Tibial artery (tissue), 4 donors: ENCODE data around the gene NAGA.

ENCODE experiments used
- DNase-seq, 2 donors: peaks; one replicate each; pipeline ENCODE4 v3.0.0-alpha.2; 2019
- H3K27ac ChIP-seq, 2 donors: fragments of 200-600 bp; sonication (generic) in 1 of 2; 1 replicate in 1 of 2; 2 replicates in 1 of 2; pipeline ENCODE4 v1.5.1; 2018 to 2019; ENCODE audit warnings: mild to moderate bottlenecking in 1 of 2
- H3K27me3 ChIP-seq, 2 donors: fragments of 200-600 bp; sonication (generic) in 1 of 2; one replicate each; pipeline versions ENCODE4 v1.5.1 to v1.6.0; 2016 to 2019
- H3K36me3 ChIP-seq, 3 donors: fragments of 200-600 bp; sonication (generic) in 2 of 3; one replicate each; pipeline ENCODE4 v1.5.1; 2016 to 2019; ENCODE audit warnings: mild to moderate bottlenecking in 2 of 3
- H3K4me1 ChIP-seq, 4 donors: fragments of 200-600 bp; sonication (generic) in 2 of 4; 1 replicate in 3 of 4; 2 replicates in 1 of 4; pipeline ENCODE4 v1.5.1; 2016 to 2019
- H3K4me3 ChIP-seq, 2 donors: fragments of 200-600 bp; sonication (generic) in 1 of 2; 1 replicate in 1 of 2; 2 replicates in 1 of 2; pipeline ENCODE4 v1.5.1; 2018 to 2019; ENCODE audit warnings: mild to moderate bottlenecking in 2 of 2
- H3K9me3 ChIP-seq, 3 donors: fragments of 200-600 bp; sonication (generic) in 1 of 3; one replicate each; pipeline ENCODE4 v1.5.1; 2016 to 2019
- CTCF ChIP-seq, 2 experiments: fragments of 200-600 bp in 1 of 2; fragments of 450-650 bp in 1 of 2; IDR thresholded peaks; one replicate each; pipeline ENCODE4 v1.5.1; 2017 to 2019; ENCODE audit warnings: antibody characterized with exemption in 2 of 2, mild to moderate bottlenecking in 1 of 2, moderate library complexity in 1 of 2
- intact Hi-C: fragments of 100-400 bp; cut with DNase I; formaldehyde crosslinking; loops from one replicate; pipeline ENCODE4 v1.15.0; 2023; ENCODE audit warnings: low total_unique reads

Gene NAGA

GRCh38 chr22:42026705-42027104 lies 43.9 kb downstream of the NAGA start:
- Histone ChIP-seq H3K4me3 (no peak overlapping the region), H3K36me3 (peaks cover 0 to 7% (median 0%) of the 10 kb centered on the region in 3 donors), H3K27ac (no peak overlapping the region), H3K9me3 (no peaks in the 10 kb centered on the region), H3K4me1 (peaks cover 0 to 9% (median 0%) of the 10 kb centered on the region in 4 donors), H3K27me3 (no peaks in the 10 kb centered on the region)
- intact Hi-C loops, result no loop called here
- no peak for TF ChIP-seq CTCF (IDR thresholded peaks at IDR 0.05)
- no peak for DNase-seq

- intact Hi-C loops, result no loop called here
- H3K27me3 ChIP-seq, result no peaks in the 10 kb centered on the region
- H3K27ac ChIP-seq, result no peak overlapping the region
- H3K9me3 ChIP-seq, result no peaks in the 10 kb centered on the region
- peaks cover 0 to 9% (median 0%) of the 10 kb centered on the region in 4 donors for H3K4me1 ChIP-seq
- DNase-seq, result no peak
- H3K36me3 ChIP-seq, result no peaks in the 10 kb centered on the region
- TF ChIP-seq CTCF (IDR thresholded peaks at IDR 0.05), result no peak
- H3K4me3 ChIP-seq, result no peak overlapping the region
Observed at GRCh38 chr22:42025421-42025820, 45.2 kb downstream of the NAGA start.

DNA sequence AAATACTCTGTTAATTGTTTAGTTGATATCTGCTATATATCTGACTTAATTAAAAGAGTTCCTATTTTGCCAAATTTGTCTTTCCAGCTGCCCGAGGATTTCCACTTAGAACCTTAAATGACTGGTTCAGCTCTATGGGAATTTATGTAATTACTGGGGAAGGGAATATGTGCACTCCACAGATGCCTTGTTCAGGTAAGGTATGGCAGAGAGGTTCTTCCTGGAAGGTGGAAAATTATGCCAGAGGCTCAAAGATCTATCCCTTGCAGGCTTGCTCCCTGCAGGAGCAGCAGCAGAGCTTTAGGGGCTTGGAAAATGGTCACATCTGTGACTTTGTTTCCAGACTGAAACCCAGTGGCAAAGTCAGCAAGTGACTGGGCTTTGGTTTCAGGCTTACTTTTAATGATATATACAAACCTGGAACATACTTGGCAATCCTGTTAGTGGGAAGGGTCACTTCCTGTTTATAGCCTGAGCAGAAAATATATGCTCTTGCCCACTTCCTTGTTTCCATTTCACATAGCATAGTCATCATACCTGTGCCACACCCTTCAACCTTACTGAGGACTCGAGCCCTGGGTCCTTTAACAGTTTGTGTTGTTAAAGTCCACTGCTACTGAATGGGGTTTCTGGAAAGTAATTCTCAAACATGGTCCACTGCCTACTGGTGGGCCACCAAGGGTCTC lies 48.3 kb downstream of the NAGA start:
- H3K27ac ChIP-seq, result no peak overlapping the region
- H3K36me3 ChIP-seq, result no peaks in the 10 kb centered on the region
- H3K27me3 ChIP-seq, result peaks cover 0 to 4% of the 10 kb centered on the region in 2 donors
- no peaks in the 10 kb centered on the region for H3K9me3 ChIP-seq
- no peak for DNase-seq
- no peak overlapping the region for H3K4me3 ChIP-seq
- peaks cover 0 to 9% (median 0%) of the 10 kb centered on the region in 4 donors for H3K4me1 ChIP-seq
- intact Hi-C loops, result no loop called here
- TF ChIP-seq CTCF (IDR thresholded peaks at IDR 0.05), result no peak

GRCh38 chr22:42021571-42021970 lies 49.0 kb downstream of the NAGA start:
- Histone ChIP-seq H3K36me3 (no peaks in the 10 kb centered on the region), H3K4me1 (peaks cover 0 to 9% (median 0%) of the 10 kb centered on the region in 4 donors), H3K27me3 (peaks cover 0 to 4% of the 10 kb centered on the region in 2 donors), H3K4me3 (no peak overlapping the region), H3K9me3 (no peaks in the 10 kb centered on the region), H3K27ac (no peak overlapping the region)
- TF ChIP-seq CTCF (IDR thresholded peaks at IDR 0.05), result no peak
- intact Hi-C loops, result no loop called here
- no peak for DNase-seq

- Histone ChIP-seq H3K27ac (no peak overlapping the region), H3K4me3 (no peak overlapping the region)
- intact Hi-C loops, result no loop called here
Observed at GRCh38 chr22:42018224-42018623, 52.4 kb downstream of the NAGA start.

More at GRCh38 chr22:42018224-42018623, 52.4 kb downstream of the NAGA start:
- peaks cover 0 to 4% of the 10 kb centered on the region in 2 donors for H3K27me3 ChIP-seq
- DNase-seq, result no peak
- no peaks in the 10 kb centered on the region for H3K4me1 ChIP-seq
- H3K36me3 ChIP-seq, result no peaks in the 10 kb centered on the region
- no peaks in the 10 kb centered on the region for H3K9me3 ChIP-seq
- TF ChIP-seq CTCF (IDR thresholded peaks at IDR 0.05), result no peak
